Brain microvascular endothelial cell (primary cell): ENCODE results near the gene CES3.
"Not testable (repeated sequence)": the region's sequence is repeated elsewhere in the genome, so short reads cannot be mapped to it uniquely, and the experiment has no call there.

Experiments used
- DNase-seq: peaks from one replicate; pipeline ENCODE4 v3.0.0-alpha.2; 2020
- H3K27ac ChIP-seq: fragments of 250-450 bp; sonication (Bioruptor Pico); 2 replicates; pipeline ENCODE4 v1.5.1; 2020; ENCODE audit warnings: mild to moderate bottlenecking, moderate library complexity
- H3K27me3 ChIP-seq: fragments of 250-450 bp; sonication (Bioruptor Pico); replicated peaks from 2 replicates; pipeline ENCODE4 v1.5.1; 2020; ENCODE audit warnings: mild to moderate bottlenecking
- H3K36me3 ChIP-seq: fragments of 250-450 bp; sonication (Bioruptor Pico); replicated peaks from 2 replicates; pipeline ENCODE4 v1.5.1; 2020; ENCODE audit warnings: mild to moderate bottlenecking
- H3K4me3 ChIP-seq: 2 replicates; pipeline ENCODE4 v1.5.1; 2011; ENCODE audit warnings: low read depth, mild to moderate bottlenecking, control low read depth, low read length, moderate library complexity
- in situ Hi-C: cut with HindIII; loops from 2 replicates; pipeline ENCODE4 v1.10.0; 2017; ENCODE audit warnings: low sequenced_read_pairs, low pct_ligation_motif_present
- TF ChIP-seq, protein P1 (sequence below): IDR thresholded peaks from 2 replicates; pipeline ENCODE4 v1.5.1; 2011; ENCODE audit warnings: low read depth, mild to moderate bottlenecking, moderate library complexity, low read length, control low read depth, inconsistent platforms; ENCODE audit errors: missing control alignments

CES3 gene

GRCh38 chr16:66953462-66954096, 7.5 kb upstream of the CES3 start:
- Histone ChIP-seq H3K27me3 (peaks cover 4% of the 10 kb centered on the region), H3K4me3 (no peak overlapping the region), H3K36me3 (no peaks in the 10 kb centered on the region), H3K27ac (no peak overlapping the region)
- TF ChIP-seq, protein P1, sequence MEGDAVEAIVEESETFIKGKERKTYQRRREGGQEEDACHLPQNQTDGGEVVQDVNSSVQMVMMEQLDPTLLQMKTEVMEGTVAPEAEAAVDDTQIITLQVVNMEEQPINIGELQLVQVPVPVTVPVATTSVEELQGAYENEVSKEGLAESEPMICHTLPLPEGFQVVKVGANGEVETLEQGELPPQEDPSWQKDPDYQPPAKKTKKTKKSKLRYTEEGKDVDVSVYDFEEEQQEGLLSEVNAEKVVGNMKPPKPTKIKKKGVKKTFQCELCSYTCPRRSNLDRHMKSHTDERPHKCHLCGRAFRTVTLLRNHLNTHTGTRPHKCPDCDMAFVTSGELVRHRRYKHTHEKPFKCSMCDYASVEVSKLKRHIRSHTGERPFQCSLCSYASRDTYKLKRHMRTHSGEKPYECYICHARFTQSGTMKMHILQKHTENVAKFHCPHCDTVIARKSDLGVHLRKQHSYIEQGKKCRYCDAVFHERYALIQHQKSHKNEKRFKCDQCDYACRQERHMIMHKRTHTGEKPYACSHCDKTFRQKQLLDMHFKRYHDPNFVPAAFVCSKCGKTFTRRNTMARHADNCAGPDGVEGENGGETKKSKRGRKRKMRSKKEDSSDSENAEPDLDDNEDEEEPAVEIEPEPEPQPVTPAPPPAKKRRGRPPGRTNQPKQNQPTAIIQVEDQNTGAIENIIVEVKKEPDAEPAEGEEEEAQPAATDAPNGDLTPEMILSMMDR = no peak
- in situ Hi-C loops = no loop called here
- no peak for DNase-seq

- DNase-seq = peak; percentile 69
- H3K4me3 ChIP-seq = no peak overlapping the region
- no peaks in the 10 kb centered on the region for H3K36me3 ChIP-seq
- in situ Hi-C loops = no loop called here
- H3K27ac ChIP-seq = no peak overlapping the region
- H3K27me3 ChIP-seq = peaks cover 2% of the 10 kb centered on the region
- TF ChIP-seq, protein P1 = peak; percentile 90
These were observed 6.9 kb upstream of the CES3 start for GRCh38 chr16:66954097-66954659.

DNA sequence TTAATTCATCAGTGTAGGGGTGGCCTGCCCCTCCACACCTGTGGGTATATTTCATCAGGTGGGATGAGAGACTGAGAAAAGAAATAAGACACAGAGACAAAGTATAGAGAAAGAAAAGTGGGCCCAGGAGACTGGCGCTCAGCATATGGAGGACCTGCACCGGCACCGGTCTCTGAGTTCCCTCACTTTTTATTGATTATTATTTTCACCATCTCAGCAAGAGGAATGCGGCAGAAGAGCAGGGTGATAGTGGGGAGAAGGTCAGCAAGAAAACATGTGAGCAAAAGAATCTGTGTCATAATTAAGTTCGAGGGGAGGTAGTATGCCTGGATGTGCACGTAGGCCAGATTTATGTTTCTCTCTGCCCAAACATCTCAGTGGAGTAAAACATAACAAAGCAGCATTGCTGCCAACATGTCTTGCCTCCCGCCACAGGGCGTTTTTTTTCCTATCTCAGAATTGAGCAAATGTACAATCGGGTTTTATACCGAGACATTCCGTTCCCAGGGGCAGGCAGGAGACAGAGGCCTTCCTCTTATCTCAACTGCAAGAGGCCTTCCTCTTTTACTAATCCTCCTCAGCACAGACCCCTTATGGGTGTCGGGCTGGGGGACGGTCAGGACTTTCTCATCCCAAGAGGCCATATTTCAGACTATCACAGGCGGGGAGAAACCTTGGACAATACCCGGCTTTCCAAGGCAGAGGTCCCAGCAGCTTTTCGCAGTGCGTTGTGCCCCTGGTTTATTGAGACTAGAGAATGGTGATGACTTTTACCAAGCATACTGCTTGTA, 5.5 kb upstream of the CES3 start:
- H3K27me3 ChIP-seq, in situ Hi-C loops, H3K27ac ChIP-seq, DNase-seq, H3K4me3 ChIP-seq, H3K36me3 ChIP-seq: not testable (repeated sequence)

- in situ Hi-C loops, H3K36me3 ChIP-seq, H3K27me3 ChIP-seq, H3K4me3 ChIP-seq, H3K27ac ChIP-seq, DNase-seq: not testable (repeated sequence)
These were observed 5.0 kb upstream of the CES3 start for GRCh38 chr16:66956154-66956457.

GRCh38 chr16:66958857-66959703, 2.0 kb upstream of the CES3 start:
- no peak for DNase-seq
- no peak overlapping the region for H3K4me3 ChIP-seq
- TF ChIP-seq, protein P1 = no peak
- no peaks in the 10 kb centered on the region for H3K36me3 ChIP-seq
- no peaks in the 10 kb centered on the region for H3K27me3 ChIP-seq
- in situ Hi-C loops = no loop called here
- no peak overlapping the region for H3K27ac ChIP-seq

- Histone ChIP-seq H3K27me3 (no peaks in the 10 kb centered on the region), H3K4me3 (no peak overlapping the region), H3K36me3 (no peaks in the 10 kb centered on the region), H3K27ac (no peak overlapping the region)
- in situ Hi-C loops = no loop called here
- no peak for DNase-seq
- TF ChIP-seq, protein P1 = no peak
These were observed 1.3 kb upstream of the CES3 start for GRCh38 chr16:66959704-66960161.
